ENCODE results near the gene SHF. TPM values are rescaled to one million over a fixed set of nuclear protein-coding genes. Genes with fewer than 3 reads are reported as not detected.
A peak's percentile ranks its signal among the peaks of the same experiment; 100 is the strongest.

Gene SHF
- total RNA-seq, 1 experiment from 2014 or later, result 14.2 TPM

DNA sequence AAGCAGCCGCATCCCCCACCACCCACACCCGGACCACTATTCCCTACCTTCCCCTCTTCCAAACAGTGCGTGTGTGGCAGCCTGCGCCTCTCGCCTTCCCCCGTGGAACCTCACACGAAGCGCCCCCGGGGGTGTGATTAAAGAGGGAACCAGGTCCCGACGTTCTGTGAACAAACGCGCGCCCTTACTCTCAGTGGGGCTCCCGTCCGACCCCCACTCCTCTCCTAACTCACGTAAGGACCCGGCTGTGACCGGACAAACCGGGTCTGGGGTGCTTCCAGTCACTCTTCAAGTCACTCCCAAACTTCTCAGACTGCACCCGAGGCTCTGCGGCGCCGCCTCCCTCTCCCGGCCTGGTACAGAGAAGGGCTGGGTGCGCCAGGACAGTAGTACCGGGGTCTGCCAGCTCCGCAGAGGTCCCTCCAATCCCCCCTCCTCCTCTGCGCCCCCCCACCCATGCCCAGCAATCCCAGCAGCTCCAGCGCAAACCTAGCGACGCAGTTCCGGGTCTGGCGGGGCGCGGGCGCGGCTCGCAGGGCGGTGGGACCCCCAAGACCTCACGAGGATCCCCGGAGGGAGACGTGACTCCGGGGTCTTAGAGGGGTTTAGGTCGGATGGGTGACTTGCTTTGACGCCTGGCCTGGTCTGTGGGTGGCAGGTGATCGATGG is 58.7 kb downstream of the SHF start:
- no peak for DNase-seq (ENCODE audit: low read depth)

DNA sequence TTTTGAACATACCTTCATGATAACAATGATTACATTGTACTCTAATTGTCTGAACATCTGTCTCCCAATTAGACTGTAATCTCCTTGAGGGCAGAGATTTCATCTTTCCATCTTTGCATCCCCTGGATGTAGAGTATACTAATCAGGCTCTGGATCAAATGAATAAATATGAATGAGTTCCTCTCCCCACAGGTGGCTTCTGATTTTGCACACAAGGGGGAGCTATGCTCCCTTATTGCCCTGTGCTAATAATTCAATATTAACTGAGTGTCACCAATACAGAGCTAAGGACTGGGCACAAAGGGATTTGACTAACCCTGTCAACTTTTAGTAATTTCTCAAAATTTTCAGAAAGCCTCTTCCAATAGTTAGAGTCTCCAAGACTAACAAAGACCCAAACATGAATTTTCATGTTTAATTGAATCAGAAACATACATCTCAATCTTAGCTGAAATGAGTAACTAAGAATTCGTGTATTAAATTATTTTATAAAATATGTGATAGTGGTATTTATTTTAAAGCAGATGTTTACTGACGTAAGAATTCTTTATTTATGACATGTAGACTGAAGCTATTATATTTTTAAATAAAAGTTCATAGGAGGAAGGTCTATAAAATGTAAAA is 61.1 kb downstream of the SHF start:
- peak; percentile 21 for DNase-seq (ENCODE audit: low read depth)

DNA sequence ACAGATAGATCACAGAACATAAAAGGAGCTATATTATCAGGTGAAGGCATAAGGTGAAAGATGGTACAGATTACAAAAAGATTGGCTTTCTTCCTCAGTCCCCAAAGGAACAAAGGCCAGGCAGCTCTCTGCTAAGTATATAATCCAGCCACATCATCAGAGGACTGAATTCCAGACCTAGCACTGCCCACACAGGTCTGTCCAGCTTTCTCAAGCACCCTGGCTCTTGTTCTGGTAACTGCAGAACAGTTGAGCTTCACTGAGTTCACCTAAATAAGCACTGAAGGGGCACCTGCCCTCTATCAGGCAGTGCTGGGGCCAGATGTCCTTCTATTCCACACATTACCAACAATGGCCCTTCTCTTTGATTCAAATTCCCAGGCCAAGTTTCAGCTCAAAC is 64.4 kb downstream of the SHF start:
- no peak for DNase-seq (ENCODE audit: low read depth)

DNA sequence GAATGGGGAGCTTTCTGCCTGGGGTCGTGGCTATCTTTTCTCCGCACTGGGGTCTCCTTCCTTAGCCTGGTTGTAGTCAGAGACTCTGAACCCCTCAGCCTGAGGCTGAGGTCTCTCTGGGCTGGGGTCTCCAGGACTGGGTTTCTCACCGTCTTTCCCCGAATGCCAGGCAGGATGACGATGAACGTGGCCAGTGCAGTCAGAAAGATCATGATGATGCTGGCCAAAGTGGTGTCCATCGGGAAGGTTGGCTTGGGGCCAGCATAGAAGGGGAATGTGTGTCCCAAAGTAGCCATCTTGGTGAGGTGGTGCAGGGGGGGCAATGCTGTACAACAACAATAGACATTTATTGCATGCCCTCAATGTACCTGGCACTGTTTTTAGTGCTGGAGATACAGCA is 65.0 kb downstream of the SHF start:
- DNase-seq (ENCODE audit: low read depth), result no peak

DNA sequence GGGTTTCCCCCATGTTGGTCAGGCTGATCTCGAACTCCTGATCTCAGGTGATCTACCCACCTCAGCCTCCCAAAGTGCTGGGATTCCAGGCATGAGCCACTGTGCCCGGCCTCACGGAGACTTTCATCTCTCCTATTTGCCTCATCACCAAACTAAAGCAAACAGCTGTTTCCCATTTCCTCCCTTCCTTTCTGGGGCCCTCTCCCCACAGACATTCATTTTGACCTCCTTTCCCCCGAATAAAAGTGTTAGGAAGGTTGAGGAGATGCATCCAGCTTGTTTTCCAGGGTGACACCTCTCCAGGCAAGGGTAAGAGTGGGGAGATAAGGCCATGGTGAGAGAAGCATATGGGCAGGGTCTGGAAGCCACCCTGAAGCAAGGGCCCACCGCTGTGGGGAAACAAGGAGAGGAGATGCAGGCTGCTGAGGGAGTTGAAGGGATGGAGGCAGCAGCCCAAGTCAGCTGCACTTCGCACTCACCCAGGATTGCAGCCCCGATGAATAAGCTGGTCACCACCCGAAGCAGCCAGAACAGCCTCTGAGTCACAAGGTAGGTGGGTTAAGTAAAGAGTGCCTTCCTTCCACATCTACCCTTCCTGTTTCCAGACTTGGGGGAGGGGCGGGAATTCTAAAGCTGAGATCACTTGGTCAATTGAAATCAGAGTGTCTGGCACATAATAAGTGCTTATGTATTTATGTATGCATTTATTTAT is 65.9 kb downstream of the SHF start:
- peak; percentile 69 for DNase-seq (ENCODE audit: low read depth)

DNA sequence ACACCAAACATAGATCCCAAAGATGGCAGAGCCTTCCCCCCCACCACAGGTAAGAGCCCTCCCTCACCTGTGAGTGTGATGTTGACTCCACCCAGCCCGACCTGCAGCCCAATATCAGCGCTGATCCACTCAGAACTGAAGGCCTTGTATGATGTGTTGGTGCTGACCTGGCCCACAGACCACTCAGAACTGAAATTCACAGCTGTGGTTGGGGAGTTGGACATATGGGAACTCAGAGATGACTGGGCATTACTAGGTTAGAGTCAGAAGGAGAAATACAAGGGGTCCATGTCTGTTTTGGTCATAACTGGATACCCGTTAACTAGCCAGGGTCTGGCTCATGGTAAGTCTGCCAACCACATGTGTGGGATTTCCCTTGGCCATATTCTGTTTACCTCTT is 66.7 kb downstream of the SHF start:
- no peak for DNase-seq (ENCODE audit: low read depth)

DNA sequence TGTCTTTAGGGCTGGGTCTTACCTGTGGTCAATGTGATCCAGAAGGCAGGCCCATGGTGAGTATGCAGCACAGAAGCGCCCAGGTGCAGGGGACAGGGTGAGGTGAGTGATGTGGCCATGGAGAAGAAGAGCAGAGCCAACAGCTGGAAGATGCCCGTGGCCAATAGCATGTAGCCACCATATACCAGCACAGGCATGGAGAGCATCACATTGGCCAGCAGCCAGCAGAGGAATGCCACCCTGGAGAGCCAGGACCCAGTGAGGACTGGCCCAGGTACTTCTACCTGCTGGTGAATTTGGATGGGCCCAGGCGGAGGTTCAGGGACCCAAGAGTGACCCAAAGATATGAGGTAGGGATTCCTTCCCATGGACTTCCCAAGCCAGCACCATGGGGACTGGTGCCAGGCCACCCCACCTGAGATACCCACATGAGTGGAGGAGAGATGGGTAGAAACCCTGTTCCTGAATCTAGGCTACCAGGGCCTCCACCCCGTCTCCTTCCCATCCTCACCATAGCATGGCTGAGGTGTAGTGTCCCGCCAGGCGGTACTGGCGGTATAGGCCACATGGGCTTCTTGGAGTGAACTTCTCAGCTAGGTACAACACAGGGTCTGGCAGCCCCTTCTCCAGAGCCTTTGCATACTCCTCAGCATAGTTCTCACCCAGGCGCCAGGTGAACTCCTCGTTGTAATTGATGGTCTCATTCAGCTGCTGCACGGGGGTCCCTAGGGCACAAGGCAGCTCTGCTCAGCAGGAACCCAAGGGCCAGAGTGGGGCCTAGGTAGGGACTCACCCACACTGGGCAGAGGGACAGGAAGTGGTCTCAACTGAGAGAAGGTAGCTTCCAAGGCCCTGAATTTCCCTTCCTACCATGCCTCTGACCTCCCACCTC is 67.4 kb downstream of the SHF start:
- no peak for DNase-seq (ENCODE audit: low read depth)

DNA sequence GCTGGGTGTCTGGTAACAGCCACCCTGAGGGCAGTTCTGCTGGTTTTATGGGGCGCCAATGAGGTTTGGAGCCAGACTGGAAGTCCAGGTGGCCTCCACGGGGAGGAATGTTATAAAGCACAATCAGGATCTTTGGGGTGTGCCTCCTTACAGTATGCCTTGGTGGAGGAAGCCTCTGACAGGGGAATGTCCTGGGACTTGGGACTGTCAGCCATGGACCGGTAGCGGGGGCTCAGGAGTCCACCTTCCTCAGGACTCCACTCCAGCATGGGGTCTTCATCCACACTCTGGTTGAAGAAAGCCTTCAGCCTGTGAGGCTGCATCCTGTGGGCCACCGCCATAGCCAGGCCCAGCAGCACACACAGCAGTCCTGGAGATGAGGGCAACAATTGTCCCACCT is 68.8 kb downstream of the SHF start:
- DNase-seq (ENCODE audit: low read depth), result no peak

DNA sequence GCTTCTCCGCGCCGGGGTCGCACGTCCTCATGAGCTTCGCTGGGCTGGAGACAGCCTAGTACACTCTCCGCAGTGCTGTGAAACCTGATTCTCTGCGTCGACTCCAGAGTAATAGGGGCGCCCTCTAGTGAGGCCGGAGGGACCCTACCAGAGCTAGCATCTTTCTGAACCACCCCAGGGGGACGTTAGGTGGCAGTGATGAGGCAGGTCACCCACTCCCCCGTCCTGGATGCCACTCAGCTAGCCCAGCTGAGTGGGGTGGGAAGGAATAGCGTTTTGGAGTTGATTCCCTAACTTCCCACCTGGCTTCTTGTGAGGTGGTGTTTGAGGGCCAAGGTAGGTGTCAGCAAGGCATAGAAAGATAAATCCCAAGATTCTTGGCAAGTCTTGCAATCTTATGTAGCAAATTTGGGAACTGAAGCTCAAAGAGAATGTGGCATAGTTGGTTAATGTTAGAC is 69.6 kb downstream of the SHF start:
- peak; percentile 82 for DNase-seq (ENCODE audit: low read depth)

DNA sequence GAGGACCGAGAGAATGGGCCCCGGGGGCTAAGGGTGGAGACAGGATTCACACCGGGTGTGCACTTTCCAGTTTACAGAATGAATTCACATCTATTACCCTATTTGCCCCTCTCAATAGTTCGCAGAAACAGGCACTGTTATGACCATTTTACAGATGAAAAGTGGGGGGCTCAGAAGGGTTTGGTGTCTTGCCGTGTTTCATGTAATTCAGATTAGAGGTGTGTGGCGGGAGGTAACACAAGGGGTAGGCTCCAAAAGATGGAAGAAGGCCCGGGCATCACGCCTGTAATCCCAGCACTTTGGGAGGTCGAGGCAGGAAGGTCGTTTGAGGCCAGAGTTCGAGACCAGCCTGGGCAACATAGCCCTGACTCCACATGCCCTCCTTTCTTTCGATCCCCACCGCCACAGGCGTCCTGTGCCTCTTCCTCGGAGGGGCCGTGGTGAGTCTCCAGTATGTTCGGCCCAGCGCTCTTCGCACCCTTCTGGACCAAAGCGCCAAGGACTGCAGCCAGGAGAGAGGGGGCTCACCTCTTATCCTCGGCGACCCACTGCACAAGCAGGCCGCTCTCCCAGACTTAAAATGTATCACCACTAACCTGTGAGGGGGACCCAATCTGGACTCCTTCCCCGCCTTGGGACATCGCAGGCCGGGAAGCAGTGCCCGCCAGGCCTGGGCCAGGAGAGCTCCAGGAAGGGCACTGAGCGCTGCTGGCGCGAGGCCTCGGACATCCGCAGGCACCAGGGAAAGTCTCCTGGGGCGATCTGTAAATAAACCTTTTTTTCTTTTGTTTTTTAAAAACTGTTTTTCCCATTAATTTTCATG is 70.2 kb downstream of the SHF start:
- DNase-seq (ENCODE audit: low read depth), result no peak

Other genes starting within 250 kb of the SHF start
- gene TERB2, start 231.3 kb downstream of the SHF start, total RNA-seq (2014; rRNA removed), result not detected in 2 replicates
- 44.3 and 67.6 TPM in 2 replicates for gene SORD, start 164.8 kb downstream of the SHF start, total RNA-seq (2014; rRNA removed)
- not detected in 2 replicates for gene DUOX2, start 73.8 kb downstream of the SHF start, total RNA-seq (2014; rRNA removed)
- not detected in 2 replicates for gene DUOXA2, start 73.6 kb downstream of the SHF start, total RNA-seq (2014; rRNA removed)
- not detected in 2 replicates for gene DUOXA1, start 58.1 kb downstream of the SHF start, total RNA-seq (2014; rRNA removed)
- gene DUOX1, start 58.0 kb downstream of the SHF start, total RNA-seq (2014; rRNA removed), result under 0.01 and 0.06 TPM in 2 replicates
- not detected in 2 replicates for gene SLC28A2, start 64.3 kb upstream of the SHF start, total RNA-seq (2014; rRNA removed)
- gene GATM, start 190.6 kb upstream of the SHF start, total RNA-seq (2014; rRNA removed), result 0.98 and 1.3 TPM in 2 replicates